K562 (cell line): Measurements from ENCODE around the gene LMBR1. TPM values are rescaled to one million over a fixed set of nuclear protein-coding genes. Genes with fewer than 3 reads are reported as not detected.

Experiments
- ARID2 ChIP-seq: fragments of 450-650 bp; IDR thresholded peaks from 2 replicates; pipeline ENCODE4 v1.6.1; 2017; ENCODE audit warnings: antibody characterized with exemption, mild to moderate bottlenecking
- BCL6 ChIP-seq: fragments of 250-450 bp; sonication (Bioruptor Pico); IDR thresholded peaks from 2 replicates; pipeline ENCODE4 v1.4.0; 2020
- CREB1 ChIP-seq, 2 experiments: sonication (generic) in 1 of 2; formaldehyde crosslinking in 1 of 2; IDR thresholded peaks; 2 replicates each; pipeline versions ENCODE4 v1.6.1 to v1.8.0; 2012 to 2022; ENCODE audit warnings: inconsistent platforms in 1 of 2, mild to moderate bottlenecking in 1 of 2, missing genetic modification reagents in 1 of 2, moderate library complexity in 1 of 2
- HBP1 ChIP-seq: fragments of 450-650 bp; formaldehyde crosslinking; IDR thresholded peaks from 2 replicates; pipeline ENCODE4 v1.4.0; 2022; ENCODE audit warnings: missing genetic modification characterization
- MEF2A ChIP-seq: IDR thresholded peaks from 2 replicates; pipeline ENCODE4 v1.6.1; 2011; ENCODE audit warnings: low read depth, mild to moderate bottlenecking, low read length, moderate library complexity; ENCODE audit not compliant: control insufficient read depth
- MEF2D ChIP-seq: conservative IDR thresholded peaks from 2 replicates; pipeline ENCODE4 v1.6.1; 2016; ENCODE audit warnings: low read depth, missing genetic modification characterization, missing compliant biosample characterization
- MYNN ChIP-seq, 2 experiments: sonication (generic); formaldehyde crosslinking in 1 of 2; IDR thresholded peaks; 2 replicates each; pipeline versions ENCODE4 v1.5.0 to v1.6.1; 2016 to 2020; ENCODE audit warnings: antibody characterized with exemption in 1 of 2, missing genetic modification reagents in 1 of 2
- NCOA2 ChIP-seq, 2 experiments: fragments of 450-650 bp; IDR thresholded peaks; 2 replicates each; pipeline ENCODE4 v1.6.1; 2018; ENCODE audit warnings: mild to moderate bottlenecking in 2 of 2, moderate library complexity in 1 of 2; ENCODE audit not compliant: partially characterized antibody in 2 of 2
- NFYB ChIP-seq: IDR thresholded peaks from 2 replicates; pipeline ENCODE4 v1.6.1; 2011; ENCODE audit warnings: mild to moderate bottlenecking, moderate library complexity; ENCODE audit not compliant: insufficient read length; ENCODE audit errors: extremely low read depth
- PATZ1 ChIP-seq: fragments of 250-450 bp; sonication (Bioruptor Pico); IDR thresholded peaks from 2 replicates; pipeline ENCODE4 v1.5.0; 2020; ENCODE audit warnings: mild to moderate bottlenecking, borderline replicate concordance
- SMAD3 ChIP-seq: fragments of 450-650 bp; formaldehyde crosslinking; conservative IDR thresholded peaks from 2 replicates; pipeline ENCODE4 v1.4.0; 2020; ENCODE audit warnings: mild to moderate bottlenecking
- SRSF3 ChIP-seq: fragments of 200-400 bp; formaldehyde crosslinking; IDR thresholded peaks from 2 replicates; pipeline ENCODE4 v1.6.1; 2016; ENCODE audit warnings: mild to moderate bottlenecking, low read length, moderate library complexity; ENCODE audit not compliant: insufficient read depth
- TAF1 ChIP-seq: IDR thresholded peaks from 2 replicates; pipeline ENCODE4 v1.6.1; 2011; ENCODE audit warnings: mild to moderate bottlenecking, low read length, moderate library complexity; ENCODE audit not compliant: insufficient read depth, control insufficient read depth, severe bottlenecking; ENCODE audit errors: extremely low read depth
- TRIM25 ChIP-seq: fragments of 450-650 bp; IDR thresholded peaks from 2 replicates; pipeline ENCODE4 v1.7.0; 2016; ENCODE audit warnings: borderline replicate concordance
- ZBTB1 ChIP-seq: sonication (generic); formaldehyde crosslinking; IDR thresholded peaks from 2 replicates; pipeline ENCODE4 v1.8.1; 2023; ENCODE audit warnings: missing genetic modification reagents, low read depth, mild to moderate bottlenecking, borderline replicate concordance
- ZBTB34 ChIP-seq: fragments of 250-450 bp; sonication (Bioruptor Pico); IDR thresholded peaks from 2 replicates; pipeline ENCODE4 v1.8.0; 2021; ENCODE audit warnings: mild to moderate bottlenecking, moderate library complexity
- ZNF408 ChIP-seq: fragments of 250-450 bp; sonication (Bioruptor Pico); IDR thresholded peaks from 2 replicates; pipeline ENCODE4 v1.4.0; 2020; ENCODE audit warnings: low read depth, mild to moderate bottlenecking, moderate library complexity
- ZNF445 ChIP-seq: fragments of 250-450 bp; sonication (Bioruptor Pico); IDR thresholded peaks from 2 replicates; pipeline ENCODE4 v1.4.0; 2020; ENCODE audit warnings: low read depth, mild to moderate bottlenecking, moderate library complexity
- ZNF583 ChIP-seq: fragments of 250-450 bp; sonication (Bioruptor Pico); IDR thresholded peaks from 2 replicates; pipeline ENCODE4 v1.4.0; 2020
- ZNF717 ChIP-seq: fragments of 250-450 bp; sonication (Bioruptor Pico); IDR thresholded peaks from 2 replicates; pipeline ENCODE4 v1.5.0; 2021
- polyA plus RNA-seq, 8 experiments: library from polyadenylated mRNA; depleted of rRNA in 4 of 8; stranded (reverse) in 5 of 8; unstranded in 3 of 8; fragments of >200 nt; fragmentation: Nextera tagmentation in 2 of 8; fragmentation: Illumina TruSeq in 1 of 8; extraction: Ambion mirVana in 2 of 8; extraction: Trizol in 1 of 8; gene quantifications; 2 replicates each; pipeline versions ENCODE4 v1.2.1 to v1.2.3, GENCODE V29; 2011 to 2014; ENCODE audit warnings: inconsistent platforms in 1 of 8, missing spikeins in 1 of 8
- total RNA-seq, 7 experiments: library from RNA; depleted of rRNA in 6 of 7; stranded (reverse); fragments of >200 nt in 6 of 7; fragmentation: Illumina TruSeq in 2 of 7; extraction: Trizol in 2 of 7; gene quantifications; 2 replicates each; pipeline versions ENCODE4 v1.2.1 to v1.2.3, GENCODE V29; 2011 to 2021; ENCODE audit warnings: low replicate concordance in 1 of 7

The LMBR1 gene
- total and polyA plus RNA-seq, 9 of the 15 experiments (the other 6 are each of a cell fraction or from before 2014, with no cell fraction given): 7.7 to 90.0 (median 59.9) TPM

GRCh38 chr7:156640257-156640948 is 252.6 kb downstream of the LMBR1 start, which contains the start of gene RNF32 (continued):
- peak; percentile 91; the same call in 1 of the 2 replicates for TF ChIP-seq SRSF3
- TF ChIP-seq PATZ1 (CRISPR knock-in tag): no peak
- no peak for TF ChIP-seq ZNF717 (CRISPR knock-in tag)
- no peak for TF ChIP-seq TRIM25
- no peak for TF ChIP-seq BCL6
- TF ChIP-seq SMAD3 (CRISPR knock-in tag): peak; percentile 43; the same call in 1 of the 2 replicates
- TF ChIP-seq ZBTB34: 0 out of 2 replicates have a peak, but pooled peaks have one; percentile 33
- TF ChIP-seq ZNF583 (CRISPR knock-in tag): peak; percentile 73; the same call in 1 of the 2 replicates
- TF ChIP-seq NCOA2 (IDR thresholded peaks at IDR 0.05; ENCODE audit: partially characterized antibody in 2 of 2): peak in 1 of 2 experiments; percentile 88
- no peak; the same call in 1 of the 2 replicates for TF ChIP-seq ZNF445 (CRISPR knock-in tag)
- TF ChIP-seq TAF1: peak; percentile 84
- no peak for TF ChIP-seq MEF2A
- peak; percentile 63; the same call in 1 of the 2 replicates for TF ChIP-seq CREB1 (IDR thresholded peaks at IDR 0.05)
- TF ChIP-seq CREB1 (CRISPR knock-in tag; IDR thresholded peaks at IDR 0.05): peak; percentile 85
- TF ChIP-seq ARID2: no peak
- TF ChIP-seq MYNN (IDR thresholded peaks at IDR 0.05): no peak
- no peak for TF ChIP-seq MYNN (CRISPR knock-in tag; IDR thresholded peaks at IDR 0.05)
- peak; percentile 44; the same call in 1 of the 2 replicates for TF ChIP-seq HBP1
- TF ChIP-seq ZNF408 (CRISPR knock-in tag): no peak
- no peak for TF ChIP-seq NFYB
- peak; percentile 90; the same call in 1 of the 2 replicates for TF ChIP-seq ZBTB1 (CRISPR knock-in tag)
- no peak for TF ChIP-seq MEF2D (tag)
